Bronchial epithelial cell (primary cell): ENCODE results near the gene DLL4. TPM values are rescaled to one million over a fixed set of nuclear protein-coding genes. Genes with fewer than 3 reads are reported as not detected.

Source experiments
- DNase-seq: peaks from one replicate; pipeline ENCODE4 v3.0.0-alpha.2; 2010; ENCODE audit warnings: low read depth
- FAIRE-seq: peaks from 2 replicates; lab custom pipeline; 2011; peaks lifted over from hg19 to GRCh38; lab: Jason Lieb, UNC
- H3K27me3 ChIP-seq: 2 replicates; pipeline ENCODE4 v1.5.1; 2011; ENCODE audit warnings: low read length; ENCODE audit not compliant: control insufficient read depth, insufficient read depth
- H3K36me3 ChIP-seq: 2 replicates; pipeline ENCODE4 v1.5.1; 2011; ENCODE audit warnings: low read length; ENCODE audit not compliant: control insufficient read depth, insufficient read depth
- H3K4me3 ChIP-seq: 2 replicates; pipeline ENCODE4 v1.5.1; 2011; ENCODE audit warnings: mild to moderate bottlenecking, low read depth, low read length, control low read depth
- CTCF ChIP-seq: IDR thresholded peaks from 2 replicates; pipeline ENCODE4 v1.5.1; 2011; ENCODE audit warnings: mild to moderate bottlenecking, moderate library complexity, low read length, control low read depth, inconsistent platforms; ENCODE audit not compliant: insufficient read depth, severe bottlenecking
- total RNA-seq: library from RNA; depleted of rRNA; stranded (reverse); fragments of >200 nt; gene quantifications from 2 replicates; pipeline ENCODE4 v1.2.1, GENCODE V29; 2014

Gene DLL4
- total RNA-seq, 1 donor from 2014 or later: not detected

GRCh38 chr15:40932156-40932555 lies 3.0 kb downstream of the DLL4 start:
- DNase-seq: no peak
- FAIRE-seq: no peak
- Histone ChIP-seq H3K36me3 (no peaks in the 10 kb centered on the region), H3K27me3 (peaks cover 21% of the 10 kb centered on the region), H3K4me3 (no peak overlapping the region)
- TF ChIP-seq CTCF: no peak

GRCh38 chr15:40932649-40933516 lies 3.7 kb downstream of the DLL4 start:
- no peak overlapping the region for H3K4me3 ChIP-seq
- no peak for TF ChIP-seq CTCF
- H3K27me3 ChIP-seq: peaks cover 16% of the 10 kb centered on the region
- peak; percentile 42 for DNase-seq
- FAIRE-seq: no peak
- no peaks in the 10 kb centered on the region for H3K36me3 ChIP-seq

- peaks cover 12% of the 10 kb centered on the region for H3K27me3 ChIP-seq
- FAIRE-seq (no peak), DNase-seq (no peak)
- H3K36me3 ChIP-seq: no peaks in the 10 kb centered on the region
- no peak overlapping the region for H3K4me3 ChIP-seq
- TF ChIP-seq CTCF: no peak
These were observed 4.4 kb downstream of the DLL4 start for GRCh38 chr15:40933517-40933902.

GRCh38 chr15:40934457-40934856 lies 5.3 kb downstream of the DLL4 start:
- FAIRE-seq: peak; percentile 36
- TF ChIP-seq CTCF: no peak
- no peaks in the 10 kb centered on the region for H3K36me3 ChIP-seq
- H3K4me3 ChIP-seq: no peak overlapping the region
- peaks cover 10% of the 10 kb centered on the region for H3K27me3 ChIP-seq
- no peak for DNase-seq

- no peak for TF ChIP-seq CTCF
- H3K4me3 ChIP-seq: no peak overlapping the region
- FAIRE-seq: no peak
- no peaks in the 10 kb centered on the region for H3K36me3 ChIP-seq
- DNase-seq: no peak
- peaks cover 1% of the 10 kb centered on the region for H3K27me3 ChIP-seq
These were observed 7.1 kb downstream of the DLL4 start for GRCh38 chr15:40936234-40936708.
